Measurements from ENCODE around the gene TAF4.

Gene TAF4

GRCh38 chr20:61979701-61980635, 85.7 kb downstream of the TAF4 start:
- TF ChIP-seq CTCF (IDR thresholded peaks at IDR 0.05; ENCODE audit: insufficient read depth, low read length, missing control alignments): no peak
- H3K4me3 ChIP-seq (ENCODE audit: low read depth, low read length): no peak overlapping the region
- DNase-seq (ENCODE audit: low read depth, low spot score): no peak
- CTCF ChIA-PET: no interaction called here
- POLR2A ChIA-PET: no interaction called here

- POLR2A ChIA-PET: no interaction called here
- no peak for TF ChIP-seq CTCF (IDR thresholded peaks at IDR 0.05; ENCODE audit: insufficient read depth, low read length, missing control alignments)
- no peak for DNase-seq (ENCODE audit: low read depth, low spot score)
These were observed 86.6 kb downstream of the TAF4 start for GRCh38 chr20:61979090-61979489.

GRCh38 chr20:61978491-61978890, 87.2 kb downstream of the TAF4 start:
- H3K4me3 ChIP-seq (ENCODE audit: low read depth, low read length): no peak overlapping the region
- ChIA-PET POLR2A (no interaction called here), CTCF (no interaction called here)
- TF ChIP-seq CTCF (IDR thresholded peaks at IDR 0.05; ENCODE audit: insufficient read depth, low read length, missing control alignments): no peak
- no peak for DNase-seq (ENCODE audit: low read depth, low spot score)

More at GRCh38 chr20:61979090-61979489, 86.6 kb downstream of the TAF4 start:
- no peak overlapping the region for H3K4me3 ChIP-seq (ENCODE audit: low read depth, low read length)
- CTCF ChIA-PET: no interaction called here

GRCh38 chr20:61977419-61977786, 88.3 kb downstream of the TAF4 start:
- TF ChIP-seq CTCF (IDR thresholded peaks at IDR 0.05; ENCODE audit: insufficient read depth, low read length, missing control alignments): no peak
- no peak overlapping the region for H3K4me3 ChIP-seq (ENCODE audit: low read depth, low read length)
- ChIA-PET POLR2A (no interaction called here), CTCF (no interaction called here)
- no peak for DNase-seq (ENCODE audit: low read depth, low spot score)

GRCh38 chr20:61976644-61977418, 88.8 kb downstream of the TAF4 start:
- TF ChIP-seq CTCF (IDR thresholded peaks at IDR 0.05; ENCODE audit: insufficient read depth, low read length, missing control alignments): no peak
- H3K4me3 ChIP-seq (ENCODE audit: low read depth, low read length): no peak overlapping the region
- ChIA-PET CTCF (no interaction called here), POLR2A (no interaction called here)
- no peak for DNase-seq (ENCODE audit: low read depth, low spot score)

GRCh38 chr20:61976263-61976643, 89.4 kb downstream of the TAF4 start:
- CTCF ChIA-PET: no interaction called here
- POLR2A ChIA-PET: no interaction called here
- DNase-seq (ENCODE audit: low read depth, low spot score): no peak
- no peak overlapping the region for H3K4me3 ChIP-seq (ENCODE audit: low read depth, low read length)
- TF ChIP-seq CTCF (IDR thresholded peaks at IDR 0.05; ENCODE audit: insufficient read depth, low read length, missing control alignments): no peak
